ENCODE data around the gene CASP14. TPM values are rescaled to one million over a fixed set of nuclear protein-coding genes. Genes with fewer than 3 reads are reported as not detected.
"Not testable (repeated sequence)": the region's sequence is repeated elsewhere in the genome, so short reads cannot be mapped to it uniquely, and the experiment has no call there.

Gene CASP14
- total and polyA plus RNA-seq, 8 donors = 0.10 to 0.11 TPM; not detected in 6

- Histone ChIP-seq H3K27me3 (peaks cover 0 to 2% of the 10 kb centered on the region in 2 donors), H3K9me3 (no peaks in the 10 kb centered on the region), H3K36me3 (no peaks in the 10 kb centered on the region), H3K4me1 (no peaks in the 10 kb centered on the region), H3K4me3 (no peak overlapping the region), H3K27ac (no peak overlapping the region)
- no peak for DNase-seq
- no peak for TF ChIP-seq CTCF (IDR thresholded peaks at IDR 0.05)
- ATAC-seq = no peak
- intact Hi-C loops (cut with DNase I) = loop anchor here in 1 of 2 donors (10.0 kb wide), 1 partner anchor 462 kb away; no protein-coding TSS in a partner anchor
These were observed 43.7 kb downstream of the CASP14 start for GRCh38 chr19:15093001-15093400.

GRCh38 chr19:15096223-15096622 is 46.9 kb downstream of the CASP14 start:
- no peak for ATAC-seq
- H3K4me1 ChIP-seq = no peaks in the 10 kb centered on the region
- no peak overlapping the region for H3K4me3 ChIP-seq
- DNase-seq = no peak
- intact Hi-C loops (cut with DNase I) = loop anchor here in 1 of 2 donors (10.0 kb wide), 1 partner anchor 459 kb away; no protein-coding TSS in a partner anchor
- no peaks in the 10 kb centered on the region for H3K27me3 ChIP-seq
- TF ChIP-seq CTCF (IDR thresholded peaks at IDR 0.05) = no peak
- H3K27ac ChIP-seq = no peak overlapping the region
- no peaks in the 10 kb centered on the region for H3K36me3 ChIP-seq
- no peaks in the 10 kb centered on the region for H3K9me3 ChIP-seq

GRCh38 chr19:15097980-15098379 is 48.7 kb downstream of the CASP14 start:
- DNase-seq, H3K4me1 ChIP-seq, ATAC-seq, H3K9me3 ChIP-seq, H3K27me3 ChIP-seq, H3K36me3 ChIP-seq, H3K27ac ChIP-seq, H3K4me3 ChIP-seq: not testable (repeated sequence)
- intact Hi-C loops (cut with DNase I) = loop anchor here in 1 of 2 donors (10.0 kb wide), 1 partner anchor 457 kb away; no protein-coding TSS in a partner anchor

GRCh38 chr19:15098460-15098859 is 49.2 kb downstream of the CASP14 start:
- TF ChIP-seq CTCF (IDR thresholded peaks at IDR 0.05) = no peak
- H3K9me3 ChIP-seq = peaks cover 0 to under 1% of the 10 kb centered on the region in 2 donors
- no peak overlapping the region for H3K4me3 ChIP-seq
- DNase-seq (no peak), ATAC-seq (no peak)
- H3K36me3 ChIP-seq = no peaks in the 10 kb centered on the region
- no peak overlapping the region for H3K27ac ChIP-seq
- H3K4me1 ChIP-seq = no peaks in the 10 kb centered on the region
- intact Hi-C loops (cut with DNase I) = loop anchor here in 1 of 2 donors (10.0 kb wide), 1 partner anchor 456 kb away; no protein-coding TSS in a partner anchor
- H3K27me3 ChIP-seq = no peaks in the 10 kb centered on the region

GRCh38 chr19:15099017-15099582 is 49.8 kb downstream of the CASP14 start:
- no peak overlapping the region for H3K4me3 ChIP-seq
- no peak for ATAC-seq
- no peak for TF ChIP-seq CTCF (IDR thresholded peaks at IDR 0.05)

More at GRCh38 chr19:15099017-15099582, 49.8 kb downstream of the CASP14 start:
- no peak for DNase-seq
- H3K36me3 ChIP-seq = no peaks in the 10 kb centered on the region
- H3K9me3 ChIP-seq = peaks cover 0 to 7% of the 10 kb centered on the region in 2 donors
- intact Hi-C loops (cut with DNase I) = loop anchor here in 1 of 2 donors (10.0 kb wide), 1 partner anchor 456 kb away; no protein-coding TSS in a partner anchor
- no peak overlapping the region for H3K27ac ChIP-seq
- no peaks in the 10 kb centered on the region for H3K4me1 ChIP-seq
- no peaks in the 10 kb centered on the region for H3K27me3 ChIP-seq
